HG03378 (cell line): ENCODE data around the gene OPCML.

Source experiments
- ATAC-seq: cut with Tn5 transposase; IDR thresholded peaks from one replicate; pipeline ENCODE4 v1.9.1; 2021; ENCODE audit warnings: mild to moderate bottlenecking, moderate library complexity; ENCODE audit not compliant: unreplicated experiment

Gene OPCML

DNA sequence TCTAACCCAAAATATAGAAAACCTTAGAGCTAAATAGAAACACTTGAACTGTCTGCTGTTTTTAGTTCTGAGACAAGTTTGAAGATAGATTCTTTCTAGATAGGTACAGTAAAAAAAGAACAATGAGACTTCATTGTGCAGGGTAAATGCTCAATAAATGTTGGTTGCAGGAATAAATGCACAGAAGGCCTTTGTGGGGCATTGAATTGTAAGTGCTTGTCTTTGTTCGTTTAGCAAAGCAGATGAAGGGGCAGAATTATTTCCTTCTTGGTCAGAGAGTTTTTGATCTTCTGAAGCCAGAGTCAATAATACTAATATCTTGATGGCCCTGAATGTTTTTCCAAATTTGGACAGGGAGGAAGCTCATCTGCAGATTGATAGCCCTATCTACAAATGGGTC is 340.4 kb downstream of the OPCML start:
- no peak for ATAC-seq

DNA sequence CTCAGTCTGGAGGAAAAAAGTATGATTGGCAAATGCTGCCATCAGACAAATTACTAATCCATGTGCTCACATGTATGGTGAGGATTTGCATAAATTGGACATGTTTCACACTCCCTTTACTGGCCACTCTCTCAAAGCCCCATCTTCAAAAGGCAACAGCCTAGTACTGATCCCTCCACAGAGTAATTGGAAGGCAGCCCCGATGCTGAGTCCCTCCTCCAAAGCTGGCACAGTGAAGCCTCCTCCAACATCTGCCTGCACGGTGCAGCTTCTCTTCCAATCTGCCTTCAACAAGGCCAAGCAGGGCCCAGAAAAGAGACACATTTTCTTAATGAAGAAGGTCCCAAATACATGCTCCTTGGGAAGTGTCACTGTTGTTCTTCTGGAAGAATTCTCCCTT is 350.6 kb downstream of the OPCML start:
- ATAC-seq, result no peak

DNA sequence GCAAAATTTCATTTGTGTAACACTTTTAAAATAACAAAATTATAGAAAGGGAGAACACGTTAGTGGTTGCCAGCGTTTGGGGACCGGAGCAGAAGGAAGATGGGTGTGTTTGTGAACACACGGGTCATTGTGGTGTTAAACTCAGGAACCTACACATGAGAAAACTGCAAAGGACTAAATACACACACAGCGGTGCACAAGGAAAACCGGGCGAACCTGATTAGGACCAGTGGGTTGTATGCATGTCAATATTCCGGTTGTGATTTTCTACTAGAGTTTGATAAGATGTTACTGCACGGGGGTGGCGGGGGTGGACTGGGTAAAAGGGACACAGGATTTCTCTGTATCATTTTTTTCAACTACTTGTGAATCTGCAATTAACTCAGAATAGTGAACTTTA is 351.2 kb downstream of the OPCML start:
- no peak for ATAC-seq

DNA sequence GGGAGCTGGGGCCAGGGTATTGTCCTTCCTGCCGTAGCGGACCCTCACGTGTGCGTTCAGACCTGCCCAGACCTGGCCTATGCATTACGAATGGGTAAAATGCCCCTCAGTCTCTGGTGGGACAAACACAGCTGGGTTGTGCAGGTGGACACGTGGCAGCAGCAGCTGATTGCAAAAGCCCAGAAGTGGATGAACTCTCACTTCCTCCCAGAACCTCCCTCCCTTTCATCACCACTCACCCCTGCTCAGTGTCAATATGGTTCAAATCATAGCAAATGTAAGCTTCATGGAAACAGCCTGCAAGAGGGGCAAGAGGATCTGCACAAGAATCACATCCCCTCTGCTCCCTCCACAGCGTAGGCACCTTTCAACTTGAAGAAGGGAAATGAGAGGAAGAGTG is 352.1 kb downstream of the OPCML start:
- ATAC-seq, result no peak

DNA sequence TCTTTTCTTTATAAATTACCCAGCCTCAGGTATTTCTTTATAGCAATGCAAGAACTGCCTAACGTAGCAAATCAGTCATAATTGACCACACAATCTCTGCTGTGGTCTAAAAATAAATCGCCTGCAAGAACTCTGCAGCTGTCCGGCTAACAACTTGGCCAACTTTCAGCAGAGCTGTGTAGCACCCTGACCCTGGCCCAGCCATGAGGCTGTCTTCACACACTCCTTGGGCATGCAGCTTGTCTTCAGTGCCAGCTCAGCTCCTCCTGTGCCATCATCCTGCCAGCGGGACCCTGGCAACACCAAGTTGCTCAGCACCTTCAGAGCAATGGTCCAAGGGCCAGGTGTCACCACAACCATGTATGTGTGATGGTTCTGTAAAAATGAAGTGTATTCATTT is 355.6 kb downstream of the OPCML start:
- no peak for ATAC-seq

DNA sequence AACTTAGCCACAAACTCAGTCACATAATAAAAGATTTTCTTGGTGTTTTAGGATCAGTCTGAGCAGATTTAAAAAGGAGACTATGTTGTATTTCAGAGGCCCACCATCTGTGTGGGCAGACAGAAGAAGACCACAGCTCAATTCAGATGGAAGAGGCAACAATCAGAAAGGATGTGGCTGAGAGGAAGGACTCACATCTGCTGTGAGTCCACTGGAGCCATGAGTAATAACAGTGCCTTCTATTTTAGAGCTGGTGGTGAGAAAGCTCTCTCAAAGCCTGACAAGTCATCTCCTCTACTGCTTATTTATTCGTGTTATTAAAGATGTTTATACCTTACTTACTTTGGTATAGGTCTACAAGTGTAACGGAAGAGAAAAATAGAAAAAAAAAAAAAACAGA is 357.2 kb downstream of the OPCML start:
- peak; percentile 74 for ATAC-seq

DNA sequence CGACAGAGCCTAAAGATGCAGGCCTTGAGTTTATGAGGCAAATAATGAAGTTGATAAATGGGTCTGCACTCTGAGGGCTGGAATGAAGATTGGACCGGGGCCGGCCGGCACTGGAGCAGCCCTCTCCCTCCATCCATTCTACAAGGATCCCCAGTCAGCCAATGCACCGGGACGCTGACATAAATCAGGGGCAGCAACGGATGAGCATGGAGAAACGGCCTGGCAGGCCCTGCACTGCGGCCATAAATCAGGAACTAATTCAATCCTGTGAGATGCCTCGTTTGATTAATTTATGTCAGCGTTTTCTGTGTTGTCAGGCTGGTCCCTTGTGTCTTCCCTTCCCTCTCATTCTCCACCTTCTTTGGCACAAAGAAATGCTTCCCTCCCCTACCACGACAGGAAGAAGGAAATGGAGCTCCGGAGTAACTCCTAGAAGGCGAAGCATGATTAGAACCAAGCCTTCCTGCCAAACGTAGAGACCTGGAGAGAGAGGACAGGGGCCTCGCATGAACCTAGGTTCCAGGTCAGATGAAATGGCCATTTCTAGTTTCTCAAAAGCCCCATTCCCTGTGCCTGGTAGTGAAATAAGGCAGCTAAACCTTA is 358.4 kb downstream of the OPCML start:
- no peak for ATAC-seq

DNA sequence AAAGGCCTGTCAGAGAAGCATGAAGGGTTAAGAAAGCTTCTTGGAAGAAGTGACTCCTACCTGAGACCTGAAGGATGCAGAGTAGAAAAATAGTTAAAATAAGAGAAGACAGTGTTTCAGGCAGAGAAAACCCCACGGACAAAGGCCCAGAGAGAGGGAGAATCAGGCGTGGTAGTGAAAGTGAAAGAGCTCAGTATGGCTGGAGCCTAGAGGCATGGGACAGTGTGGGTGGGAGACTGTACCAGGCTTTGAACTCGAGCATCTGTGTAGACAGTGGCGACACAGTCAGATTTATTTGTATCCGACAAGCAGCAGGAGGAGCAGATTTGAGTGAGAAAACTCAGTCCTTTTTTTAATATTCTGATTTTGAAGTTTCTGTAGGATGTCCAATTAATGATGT is 360.0 kb downstream of the OPCML start:
- peak; percentile 63 for ATAC-seq

DNA sequence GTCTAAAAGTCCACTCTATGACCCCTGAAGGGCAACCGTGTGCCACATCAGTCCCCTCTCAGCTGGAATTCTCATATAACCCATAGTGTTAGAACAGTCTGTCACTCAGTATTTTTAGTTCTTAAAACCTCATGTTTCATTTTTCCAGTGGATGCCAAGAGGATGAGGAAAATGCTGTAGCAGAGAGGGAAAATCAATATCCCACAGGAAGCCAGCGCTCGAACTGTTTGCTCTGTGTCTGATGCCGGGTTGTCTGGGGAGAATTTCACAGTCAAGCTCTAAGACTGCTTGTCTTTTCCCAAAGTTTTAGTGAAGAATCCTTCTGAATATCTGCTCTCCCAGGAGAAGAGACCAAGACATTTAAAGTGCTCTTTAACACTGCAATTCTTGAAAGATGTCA is 360.9 kb downstream of the OPCML start:
- ATAC-seq, result no peak

DNA sequence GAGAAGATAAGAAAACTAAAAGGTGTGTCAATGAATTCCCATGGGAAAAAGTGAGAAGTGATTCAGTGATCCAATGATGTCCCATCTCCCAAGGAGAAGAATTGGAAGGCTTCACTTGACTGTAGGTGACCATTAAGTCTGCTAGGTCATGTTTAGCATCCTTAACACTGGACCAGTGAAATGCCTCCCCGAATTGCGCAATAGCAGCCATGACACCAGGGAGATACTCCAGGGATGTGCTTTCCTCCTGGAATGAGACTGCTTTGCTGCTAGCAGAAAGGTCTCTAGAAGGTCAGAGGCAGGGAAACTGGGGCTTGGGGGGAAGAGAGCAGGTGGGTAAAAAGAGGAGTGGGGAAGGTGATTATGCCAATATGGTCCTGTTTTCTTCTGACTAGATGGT is 364.3 kb downstream of the OPCML start:
- ATAC-seq, result no peak

DNA sequence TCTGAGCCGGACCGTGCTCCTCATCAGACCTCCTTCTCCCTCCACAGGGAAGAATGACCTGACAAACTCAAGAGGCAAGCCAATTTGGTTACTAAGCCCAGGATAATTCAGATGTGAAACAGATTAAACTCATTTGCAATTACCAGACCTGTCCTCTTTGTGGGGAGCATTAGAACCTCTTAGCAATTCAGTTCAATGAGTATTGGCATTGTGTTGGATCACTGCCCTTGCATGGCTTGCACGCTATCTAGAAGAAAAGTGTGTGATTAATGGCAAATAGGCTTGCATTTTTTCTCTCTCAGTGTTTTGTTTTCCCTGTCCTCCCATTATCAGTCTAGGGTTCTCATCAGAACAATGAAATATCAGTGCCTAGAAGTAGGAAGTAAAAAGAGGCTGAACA is 365.6 kb downstream of the OPCML start:
- no peak for ATAC-seq

DNA sequence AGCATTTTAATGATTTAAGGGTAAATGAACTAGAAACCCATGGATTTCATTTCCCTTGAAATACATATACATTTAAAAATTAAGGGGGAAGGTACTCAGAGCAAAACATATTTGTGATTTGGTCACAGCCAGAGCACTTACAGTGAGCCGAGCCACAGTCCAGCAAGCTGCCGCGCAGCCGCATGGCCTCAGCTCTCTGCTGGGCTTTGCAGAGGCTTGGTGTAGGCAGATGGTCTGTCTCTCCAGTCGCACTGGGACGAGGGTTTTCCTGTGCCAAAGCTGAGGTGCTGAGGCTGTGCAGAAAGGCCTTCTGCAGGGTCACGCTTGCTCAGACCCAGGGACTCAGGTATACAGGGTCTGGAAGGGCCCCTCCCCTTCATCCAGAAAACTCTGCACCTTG is 367.3 kb downstream of the OPCML start:
- no peak for ATAC-seq

DNA sequence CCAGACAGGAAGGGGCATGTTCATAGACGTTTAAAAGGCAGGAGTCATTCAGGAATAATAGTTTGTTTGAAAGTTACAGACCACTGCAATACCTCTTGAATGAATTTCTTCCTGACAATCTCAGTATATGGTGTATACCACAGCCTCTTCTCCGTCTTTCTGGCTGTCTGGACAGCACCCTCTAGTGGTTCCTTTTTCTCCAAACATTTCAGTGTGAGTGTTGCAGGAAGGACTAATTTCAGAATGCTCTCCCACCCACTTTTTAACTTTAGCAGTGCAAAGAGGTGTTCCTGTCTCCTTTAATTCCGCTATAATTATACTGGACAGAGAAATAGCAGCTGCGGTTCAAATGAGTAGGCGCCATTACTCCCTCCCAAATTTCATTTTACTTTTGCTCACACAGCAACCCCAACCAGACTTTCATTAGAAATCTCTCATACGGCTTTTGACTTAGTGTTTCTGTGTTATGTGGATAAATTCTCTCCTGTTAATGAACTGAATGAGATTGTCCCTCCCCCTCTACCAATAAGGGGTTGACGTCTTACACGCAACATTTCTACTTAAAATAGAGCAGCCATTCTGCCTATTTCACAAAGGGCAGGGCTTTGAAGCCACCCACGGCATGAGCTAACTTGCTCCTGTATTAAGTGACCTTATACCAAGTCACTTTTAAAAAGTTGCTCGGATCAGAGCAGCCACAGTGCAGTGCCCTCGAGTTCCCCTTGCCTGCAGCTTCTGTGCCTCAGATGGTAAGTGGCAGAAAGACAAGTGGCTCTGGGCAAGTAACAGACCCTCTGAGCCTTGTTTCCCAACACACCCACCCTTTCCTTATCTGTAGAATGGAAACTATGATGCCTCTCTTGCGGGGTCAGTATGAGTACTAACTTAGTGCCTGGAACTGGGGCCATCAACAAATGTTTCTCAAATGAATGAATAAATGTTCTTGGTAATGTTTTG is 368.6 kb downstream of the OPCML start:
- peak; percentile 79 for ATAC-seq

DNA sequence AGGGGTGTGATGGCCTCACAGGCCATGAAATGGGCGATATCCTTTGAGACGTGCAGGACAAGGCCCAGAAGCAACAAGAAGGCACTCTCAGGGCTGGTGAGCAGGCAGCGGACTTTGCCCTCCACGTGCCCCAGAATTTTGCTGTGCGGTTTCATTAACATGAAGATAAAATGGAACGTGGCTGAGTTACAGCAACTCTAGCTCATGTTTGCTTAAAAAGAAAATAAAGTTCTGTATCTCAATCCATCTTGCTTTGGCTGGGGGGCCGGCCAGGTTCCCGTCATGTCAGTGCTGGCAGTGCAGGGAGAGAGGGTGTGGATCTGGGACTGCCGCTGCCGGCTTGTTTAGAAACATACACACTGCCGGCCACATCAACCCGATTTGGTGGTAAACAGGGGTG is 370.1 kb downstream of the OPCML start:
- no peak for ATAC-seq

DNA sequence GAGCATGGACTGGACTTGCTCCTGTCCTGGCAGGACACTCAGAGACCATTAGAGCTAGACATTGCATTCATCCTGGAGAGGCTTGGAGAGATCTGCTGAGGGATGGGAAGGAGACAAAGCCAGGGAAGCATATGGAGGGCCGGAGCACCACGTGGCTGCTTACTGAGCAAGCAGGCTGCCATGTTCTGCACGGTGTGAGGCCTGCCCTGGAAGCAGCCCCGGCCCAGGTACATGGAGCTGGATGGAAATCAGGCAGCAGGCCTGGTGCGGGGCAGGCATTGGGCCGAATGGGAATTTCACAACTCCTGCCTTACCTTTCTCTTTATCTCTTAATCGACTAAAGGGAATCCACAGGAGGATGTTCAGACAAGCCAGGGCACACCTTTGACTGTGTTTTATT is 371.5 kb downstream of the OPCML start:
- no peak for ATAC-seq

DNA sequence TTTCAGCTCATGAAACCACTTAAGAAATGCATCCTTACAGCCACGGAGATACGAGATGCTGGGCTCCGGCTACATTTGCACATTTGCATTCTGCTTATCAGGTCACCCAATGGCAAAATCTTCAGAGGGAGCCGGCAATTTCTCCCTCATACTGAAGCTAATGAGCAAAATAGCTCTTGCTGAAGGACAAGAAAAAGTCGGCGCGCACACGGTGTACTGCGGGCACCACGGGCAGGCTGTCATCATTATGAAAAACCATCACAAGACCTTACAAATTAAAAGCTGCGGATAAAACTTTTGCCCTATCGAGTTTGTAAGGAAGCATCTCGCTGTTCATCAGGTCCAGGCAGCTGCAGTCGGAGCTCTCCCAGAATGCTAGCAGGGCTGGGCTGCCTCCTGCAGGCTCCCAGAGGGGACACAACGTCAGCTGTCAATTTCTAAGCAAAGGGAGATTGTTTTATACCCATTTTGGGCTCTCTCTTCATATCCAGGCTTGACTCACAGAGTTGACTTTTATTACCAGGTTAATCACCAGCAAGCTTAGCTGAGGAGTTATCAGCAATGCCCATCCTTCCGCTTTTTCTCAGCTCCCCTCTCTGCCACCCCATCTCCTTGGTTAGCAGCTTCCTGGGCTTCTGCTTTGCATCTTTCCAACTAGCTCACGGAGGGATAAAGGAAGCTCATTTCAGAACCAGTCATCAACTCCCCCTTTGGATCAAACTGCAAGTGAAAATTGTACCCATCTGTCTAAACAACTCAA is 375.1 kb downstream of the OPCML start:
- ATAC-seq, result no peak

DNA sequence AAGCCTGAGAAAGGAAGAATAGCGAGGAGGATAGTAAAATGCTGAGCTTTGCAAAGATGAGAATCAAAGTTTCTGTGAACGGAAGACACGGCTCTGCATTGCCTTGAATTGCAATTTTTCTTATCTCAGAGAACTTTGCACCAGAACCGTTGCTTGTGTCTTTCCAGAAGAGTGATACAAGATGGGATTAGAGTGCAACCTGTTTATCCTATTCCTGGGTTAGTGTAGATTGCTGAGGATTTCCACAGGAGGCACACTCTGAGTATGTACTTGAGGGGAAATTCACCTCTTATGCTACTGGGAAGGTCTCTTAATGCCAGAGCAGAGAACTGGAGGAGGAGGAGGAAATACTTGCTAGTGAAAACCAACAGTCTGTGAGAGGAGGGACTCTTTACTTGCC is 377.5 kb downstream of the OPCML start:
- ATAC-seq, result no peak

DNA sequence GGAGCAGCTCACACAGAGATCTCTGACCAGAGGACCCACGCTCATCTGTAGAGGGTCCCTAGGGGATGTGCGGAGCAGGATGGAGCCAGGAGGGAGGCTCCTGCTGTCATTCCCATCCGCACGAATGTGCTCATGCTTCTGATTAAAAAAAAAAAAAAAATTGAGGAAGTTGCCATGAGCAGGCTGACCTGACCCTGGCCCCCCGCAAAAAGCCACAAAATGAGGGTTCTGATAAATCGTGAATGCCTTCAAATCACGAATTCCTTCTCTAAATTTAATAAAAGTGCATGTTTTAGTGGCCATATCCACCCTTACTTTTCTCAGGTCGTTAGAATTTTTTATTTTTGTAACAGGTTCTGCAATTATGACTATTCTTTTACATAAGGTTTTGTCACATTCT is 378.2 kb downstream of the OPCML start:
- ATAC-seq, result no peak

DNA sequence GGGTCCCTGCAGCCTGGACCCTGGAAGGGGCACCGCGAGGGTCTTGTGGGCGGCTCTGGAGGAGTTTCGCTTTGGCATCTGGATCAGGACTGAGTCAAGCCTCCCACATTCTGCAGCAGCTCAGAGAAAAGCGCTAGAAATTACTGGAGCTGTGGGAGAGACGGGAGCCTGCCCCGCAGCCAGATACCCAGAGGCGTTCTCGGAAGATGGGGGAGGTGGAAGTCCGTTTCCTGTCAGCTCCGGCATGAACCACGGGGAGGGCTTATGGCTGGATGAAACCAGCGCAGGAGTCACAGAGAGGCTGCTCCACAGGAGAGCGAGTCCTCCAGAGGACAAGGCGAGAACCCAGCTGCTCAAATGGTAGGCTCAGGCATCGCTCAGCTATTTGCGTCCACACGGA is 379.3 kb downstream of the OPCML start:
- no peak for ATAC-seq

DNA sequence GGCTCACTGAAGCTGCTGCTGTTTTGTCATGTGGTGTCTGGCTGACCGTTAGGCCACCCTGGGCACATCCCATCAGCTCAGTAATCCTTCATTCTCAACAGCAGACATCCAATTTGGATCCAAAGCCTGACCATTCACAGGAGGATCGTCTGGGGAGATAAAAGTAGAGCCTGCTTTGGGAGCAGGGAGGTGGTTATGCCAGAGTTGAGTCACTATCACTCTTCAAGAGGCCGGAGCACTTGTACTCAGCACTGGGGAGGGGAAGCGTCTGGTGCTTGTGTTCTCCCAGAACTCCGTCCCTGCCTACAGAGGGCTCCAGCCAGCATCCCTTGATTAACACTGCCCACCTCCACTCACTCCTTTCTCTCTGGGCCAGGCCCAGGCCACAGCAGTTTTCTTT is 382.6 kb downstream of the OPCML start:
- ATAC-seq, result no peak

DNA sequence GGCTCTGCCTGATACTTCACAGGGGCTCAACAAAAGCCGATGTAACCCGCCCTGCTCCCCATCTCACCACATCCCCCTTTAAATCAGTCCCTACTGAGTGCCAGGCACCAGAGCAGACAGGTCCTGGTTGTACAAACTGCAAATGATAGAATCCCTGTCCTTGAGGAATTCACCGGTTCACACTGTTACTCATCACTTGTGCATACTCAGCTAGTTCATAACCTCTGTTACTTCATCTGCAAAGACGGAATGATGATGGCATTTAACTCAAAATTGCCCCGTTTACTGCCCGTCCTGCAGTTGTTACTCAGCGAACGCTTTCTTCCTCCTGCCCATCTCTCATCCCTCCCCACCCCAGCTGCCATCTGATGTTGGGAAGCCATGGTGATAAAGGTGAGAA is 384.7 kb downstream of the OPCML start:
- no peak for ATAC-seq
